KMS-11 (cell line): ENCODE data around the gene KMT2C.

Source experiments
- H2AFZ ChIP-seq: fragments of 200-600 bp; sonication (generic); 2 replicates; pipeline ENCODE4 v1.6.1; 2016; ENCODE audit warnings: antibody characterized with exemption, mixed run types, low read depth
- H3K27ac ChIP-seq: fragments of 200-600 bp; sonication (generic); 2 replicates; pipeline ENCODE4 v1.6.1; 2016; ENCODE audit warnings: mild to moderate bottlenecking, mixed run types
- H3K27me3 ChIP-seq: fragments of 200-600 bp; sonication (generic); 2 replicates; pipeline ENCODE4 v1.6.1; 2017; ENCODE audit warnings: mild to moderate bottlenecking, low read depth, mixed run types, moderate library complexity; ENCODE audit not compliant: insufficient read depth
- H3K36me3 ChIP-seq: fragments of 200-600 bp; sonication (generic); 2 replicates; pipeline ENCODE4 v1.6.1; 2017; ENCODE audit warnings: mild to moderate bottlenecking, mixed run types; ENCODE audit not compliant: insufficient read depth
- H3K4me1 ChIP-seq: fragments of 200-600 bp; sonication (generic); 2 replicates; pipeline ENCODE4 v1.6.1; 2016; ENCODE audit warnings: mild to moderate bottlenecking, low read depth, mixed run types; ENCODE audit not compliant: poor library complexity, severe bottlenecking
- H3K4me2 ChIP-seq: fragments of 200-600 bp; sonication (generic); 2 replicates; pipeline ENCODE4 v1.7.0; 2016; ENCODE audit warnings: mild to moderate bottlenecking, mixed run types
- H3K4me3 ChIP-seq: fragments of 200-600 bp; sonication (generic); IDR thresholded peaks from 2 replicates; pipeline ENCODE4 v1.6.1; 2017; ENCODE audit warnings: low read depth, low read length, mixed read lengths; ENCODE audit not compliant: insufficient read depth
- H3K79me2 ChIP-seq: fragments of 200-600 bp; sonication (generic); 2 replicates; pipeline ENCODE4 v1.6.1; 2016; ENCODE audit warnings: low read depth, mixed run types; ENCODE audit not compliant: insufficient read depth
- H3K9ac ChIP-seq: fragments of 200-600 bp; sonication (generic); 2 replicates; pipeline ENCODE4 v1.6.1; 2016; ENCODE audit warnings: mild to moderate bottlenecking, mixed run types
- H4K20me1 ChIP-seq: fragments of 200-600 bp; sonication (generic); 2 replicates; pipeline ENCODE4 v1.6.1; 2016; ENCODE audit warnings: mild to moderate bottlenecking, mixed run types; ENCODE audit not compliant: insufficient read depth
- TF ChIP-seq, protein P1 (sequence below): fragments of 200-600 bp; sonication (generic); conservative IDR thresholded peaks from 2 replicates; pipeline ENCODE4 v1.6.1; 2017; ENCODE audit warnings: low read depth, mild to moderate bottlenecking, antibody characterized with exemption, low read length, moderate library complexity, mixed read lengths

The KMT2C gene

DNA sequence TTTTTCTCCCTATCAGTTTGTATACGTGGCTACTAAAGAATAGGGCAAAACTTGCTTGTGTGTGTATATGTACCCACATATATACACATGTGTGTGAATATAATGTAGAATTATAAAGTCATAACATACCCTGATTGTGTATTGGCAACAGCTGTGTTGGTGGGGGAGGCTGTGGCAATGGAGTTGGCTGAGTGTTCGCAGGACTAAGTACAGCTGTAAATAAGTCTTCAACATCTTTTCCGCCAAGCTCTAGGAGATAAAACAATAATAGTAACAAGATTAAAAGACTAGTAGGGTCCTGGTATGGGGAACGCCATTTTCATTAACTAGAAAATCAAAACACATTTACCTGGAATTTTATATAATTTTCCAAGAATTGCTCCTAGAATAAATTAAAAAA is 241.9 kb downstream of the KMT2C start:
- no peak overlapping the region for H3K27ac ChIP-seq
- TF ChIP-seq, protein P1, sequence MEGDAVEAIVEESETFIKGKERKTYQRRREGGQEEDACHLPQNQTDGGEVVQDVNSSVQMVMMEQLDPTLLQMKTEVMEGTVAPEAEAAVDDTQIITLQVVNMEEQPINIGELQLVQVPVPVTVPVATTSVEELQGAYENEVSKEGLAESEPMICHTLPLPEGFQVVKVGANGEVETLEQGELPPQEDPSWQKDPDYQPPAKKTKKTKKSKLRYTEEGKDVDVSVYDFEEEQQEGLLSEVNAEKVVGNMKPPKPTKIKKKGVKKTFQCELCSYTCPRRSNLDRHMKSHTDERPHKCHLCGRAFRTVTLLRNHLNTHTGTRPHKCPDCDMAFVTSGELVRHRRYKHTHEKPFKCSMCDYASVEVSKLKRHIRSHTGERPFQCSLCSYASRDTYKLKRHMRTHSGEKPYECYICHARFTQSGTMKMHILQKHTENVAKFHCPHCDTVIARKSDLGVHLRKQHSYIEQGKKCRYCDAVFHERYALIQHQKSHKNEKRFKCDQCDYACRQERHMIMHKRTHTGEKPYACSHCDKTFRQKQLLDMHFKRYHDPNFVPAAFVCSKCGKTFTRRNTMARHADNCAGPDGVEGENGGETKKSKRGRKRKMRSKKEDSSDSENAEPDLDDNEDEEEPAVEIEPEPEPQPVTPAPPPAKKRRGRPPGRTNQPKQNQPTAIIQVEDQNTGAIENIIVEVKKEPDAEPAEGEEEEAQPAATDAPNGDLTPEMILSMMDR, result no peak
- no peak overlapping the region for H3K4me2 ChIP-seq
- H3K27me3 ChIP-seq, result no peaks in the 10 kb centered on the region
- H3K9ac ChIP-seq, result no peak overlapping the region
- H2AFZ ChIP-seq, result no peak overlapping the region
- H4K20me1 ChIP-seq, result no peaks in the 10 kb centered on the region
- no peak overlapping the region for H3K4me3 ChIP-seq
- H3K36me3 ChIP-seq, result peaks cover 8% of the 10 kb centered on the region; the same call in 1 of the 2 replicates
- H3K4me1 ChIP-seq, result no peaks in the 10 kb centered on the region
- no peaks in the 10 kb centered on the region for H3K79me2 ChIP-seq

DNA sequence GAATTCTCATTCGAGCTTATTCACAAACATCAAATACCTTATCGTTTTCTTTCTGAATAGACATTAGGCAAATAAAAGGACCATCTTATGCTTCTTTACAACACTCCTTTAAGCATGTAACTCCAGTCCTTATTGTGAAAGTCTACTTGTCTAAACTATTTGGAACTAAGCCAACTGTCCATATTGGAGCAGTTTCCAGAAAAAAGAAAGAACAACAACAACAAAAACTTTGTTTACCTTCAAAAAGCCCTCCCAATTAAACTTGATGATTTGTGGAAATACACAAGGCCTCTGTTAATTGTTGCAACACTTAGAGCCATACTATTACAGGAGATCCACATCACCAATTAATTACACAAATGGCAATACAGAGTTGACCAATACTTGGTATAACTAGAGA is 246.7 kb downstream of the KMT2C start:
- H3K27me3 ChIP-seq, result no peaks in the 10 kb centered on the region
- no peaks in the 10 kb centered on the region for H3K79me2 ChIP-seq
- H4K20me1 ChIP-seq, result no peaks in the 10 kb centered on the region
- H3K27ac ChIP-seq, result no peak overlapping the region
- no peak overlapping the region for H3K4me2 ChIP-seq
- H3K4me3 ChIP-seq, result no peak overlapping the region
- H2AFZ ChIP-seq, result no peak overlapping the region
- no peak overlapping the region for H3K9ac ChIP-seq
- H3K4me1 ChIP-seq, result no peaks in the 10 kb centered on the region
- peaks cover 8% of the 10 kb centered on the region; the same call in 1 of the 2 replicates for H3K36me3 ChIP-seq
- TF ChIP-seq, protein P1, result no peak

GRCh38 chr7:152185558-152185957 is 250.2 kb downstream of the KMT2C start:
- no peak overlapping the region for H3K4me3 ChIP-seq
- TF ChIP-seq, protein P1, result no peak
- H4K20me1 ChIP-seq, result no peaks in the 10 kb centered on the region
- H3K4me2 ChIP-seq, result no peak overlapping the region
- no peak overlapping the region for H3K27ac ChIP-seq
- H3K27me3 ChIP-seq, result no peaks in the 10 kb centered on the region
- H3K36me3 ChIP-seq, result peaks cover 9% of the 10 kb centered on the region; the same call in 1 of the 2 replicates
- no peak overlapping the region for H3K9ac ChIP-seq
- no peaks in the 10 kb centered on the region for H3K79me2 ChIP-seq
- no peak overlapping the region for H2AFZ ChIP-seq
- H3K4me1 ChIP-seq, result no peaks in the 10 kb centered on the region

GRCh38 chr7:152180587-152180986 is 255.2 kb downstream of the KMT2C start:
- no peak overlapping the region for H2AFZ ChIP-seq
- H3K79me2 ChIP-seq, result no peaks in the 10 kb centered on the region
- no peaks in the 10 kb centered on the region for H4K20me1 ChIP-seq
- no peaks in the 10 kb centered on the region for H3K27me3 ChIP-seq
- no peak overlapping the region for H3K4me3 ChIP-seq
- no peak overlapping the region for H3K9ac ChIP-seq
- H3K4me2 ChIP-seq, result no peak overlapping the region
- no peak overlapping the region for H3K27ac ChIP-seq
- TF ChIP-seq, protein P1, result no peak
- H3K4me1 ChIP-seq, result no peaks in the 10 kb centered on the region
- H3K36me3 ChIP-seq, result peaks cover 20% of the 10 kb centered on the region; the same call in 1 of the 2 replicates
